VCaP (cell line): ENCODE measurements around the gene SDK2.

ENCODE experiments used
- H3K27ac ChIP-seq: fragments of 450-650 bp; 2 replicates; pipeline ENCODE4 v1.5.1; 2017
- CTCF ChIP-seq: fragments of 450-650 bp; conservative IDR thresholded peaks from 2 replicates; pipeline ENCODE4 v1.5.1; 2017; ENCODE audit warnings: mild to moderate bottlenecking, moderate library complexity

Gene SDK2

GRCh38 chr17:73400915-73401545 is 243.2 kb downstream of the SDK2 start:
- no peak overlapping the region for H3K27ac ChIP-seq
- no peak for TF ChIP-seq CTCF

GRCh38 chr17:73399056-73399455 is 245.2 kb downstream of the SDK2 start:
- H3K27ac ChIP-seq, result no peak overlapping the region
- TF ChIP-seq CTCF, result no peak

GRCh38 chr17:73397856-73398540 is 246.2 kb downstream of the SDK2 start:
- TF ChIP-seq CTCF, result no peak
- H3K27ac ChIP-seq, result no peak overlapping the region

GRCh38 chr17:73397278-73397826 is 246.9 kb downstream of the SDK2 start:
- no peak overlapping the region for H3K27ac ChIP-seq
- TF ChIP-seq CTCF, result no peak

GRCh38 chr17:73396431-73397277 is 247.6 kb downstream of the SDK2 start:
- no peak overlapping the region for H3K27ac ChIP-seq

GRCh38 chr17:73394512-73395450 is 249.5 kb downstream of the SDK2 start:
- no peak overlapping the region for H3K27ac ChIP-seq
- TF ChIP-seq CTCF, result no peak

More at GRCh38 chr17:73396431-73397277, 247.6 kb downstream of the SDK2 start:
- TF ChIP-seq CTCF, result no peak
